Fibroblast of lung (primary cell): ENCODE measurements around the gene FBF1.

Experiments used
- EZH2 ChIP-seq: IDR thresholded peaks from 2 replicates; pipeline ENCODE4 v1.5.1; 2012; ENCODE audit warnings: low read length, control low read depth, mild to moderate bottlenecking; ENCODE audit errors: missing control alignments
- TF ChIP-seq, protein P1 (sequence below), 2 donors: IDR thresholded peaks in 1 of 2; conservative IDR thresholded peaks in 1 of 2; 1 replicate in 1 of 2; 2 replicates in 1 of 2; pipeline ENCODE4 v1.5.1; 2011 to 2012; ENCODE audit warnings: low read length in 2 of 2, control low read depth in 1 of 2, inconsistent platforms in 1 of 2, low read depth in 1 of 2, mild to moderate bottlenecking in 1 of 2

DNA sequence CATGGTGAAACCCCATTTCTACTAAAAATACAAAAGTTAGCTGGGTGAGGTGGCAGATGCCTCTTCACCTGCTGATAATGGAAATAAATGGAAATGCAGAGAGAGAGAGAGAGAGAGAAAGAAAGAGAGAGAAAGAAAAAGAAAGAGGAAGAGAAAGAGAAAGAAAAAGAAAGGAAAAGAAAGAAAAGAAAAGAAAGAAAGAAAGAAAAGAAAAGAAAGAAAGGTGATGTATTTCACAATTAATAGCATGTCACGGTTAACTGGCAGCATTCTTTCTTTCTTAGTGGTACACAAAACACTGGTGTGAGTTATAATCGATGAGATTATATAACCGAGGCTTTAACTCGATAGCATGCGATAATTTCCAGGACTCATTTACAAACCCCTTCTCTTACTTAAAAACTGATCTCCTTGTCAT lies 34.9 kb upstream of the FBF1 start:
- TF ChIP-seq, protein P1, sequence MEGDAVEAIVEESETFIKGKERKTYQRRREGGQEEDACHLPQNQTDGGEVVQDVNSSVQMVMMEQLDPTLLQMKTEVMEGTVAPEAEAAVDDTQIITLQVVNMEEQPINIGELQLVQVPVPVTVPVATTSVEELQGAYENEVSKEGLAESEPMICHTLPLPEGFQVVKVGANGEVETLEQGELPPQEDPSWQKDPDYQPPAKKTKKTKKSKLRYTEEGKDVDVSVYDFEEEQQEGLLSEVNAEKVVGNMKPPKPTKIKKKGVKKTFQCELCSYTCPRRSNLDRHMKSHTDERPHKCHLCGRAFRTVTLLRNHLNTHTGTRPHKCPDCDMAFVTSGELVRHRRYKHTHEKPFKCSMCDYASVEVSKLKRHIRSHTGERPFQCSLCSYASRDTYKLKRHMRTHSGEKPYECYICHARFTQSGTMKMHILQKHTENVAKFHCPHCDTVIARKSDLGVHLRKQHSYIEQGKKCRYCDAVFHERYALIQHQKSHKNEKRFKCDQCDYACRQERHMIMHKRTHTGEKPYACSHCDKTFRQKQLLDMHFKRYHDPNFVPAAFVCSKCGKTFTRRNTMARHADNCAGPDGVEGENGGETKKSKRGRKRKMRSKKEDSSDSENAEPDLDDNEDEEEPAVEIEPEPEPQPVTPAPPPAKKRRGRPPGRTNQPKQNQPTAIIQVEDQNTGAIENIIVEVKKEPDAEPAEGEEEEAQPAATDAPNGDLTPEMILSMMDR (conservative IDR thresholded peaks at IDR 0.05 in 1 of 2, IDR thresholded peaks at IDR 0.05 in 1 of 2; ENCODE audit: low read depth in 1 of 2, low read length in 2 of 2): no peak
- TF ChIP-seq EZH2: no peak
